RCC 7860 (cell line): ENCODE results near the gene RAI14.

ENCODE experiments used
- DNase-seq: peaks from one replicate; pipeline ENCODE4 v3.0.0-alpha.2; 2015; ENCODE audit warnings: low spot score
- FAIRE-seq: peaks from 2 replicates; lab custom pipeline; 2012; peaks lifted over from hg19 to GRCh38; lab: Jason Lieb, UNC

RAI14 gene

GRCh38 chr5:34844106-34844505 is 188.0 kb downstream of the RAI14 start:
- FAIRE-seq (no peak), DNase-seq (no peak)

- DNase-seq (no peak), FAIRE-seq (no peak)
These were observed 188.9 kb downstream of the RAI14 start for GRCh38 chr5:34844999-34845398.

- no peak for FAIRE-seq
- DNase-seq, result no peak
These were observed 190.9 kb downstream of the RAI14 start for GRCh38 chr5:34847056-34847455.

GRCh38 chr5:34847552-34847951 is 191.4 kb downstream of the RAI14 start:
- DNase-seq (no peak), FAIRE-seq (no peak)

- FAIRE-seq (no peak), DNase-seq (no peak)
These were observed 192.1 kb downstream of the RAI14 start for GRCh38 chr5:34848230-34848629.

- FAIRE-seq (peak; percentile 24), DNase-seq (no peak)
These were observed 193.1 kb downstream of the RAI14 start for GRCh38 chr5:34849253-34849652.

- DNase-seq, result peak; percentile 64
- peak; percentile 79 for FAIRE-seq
These were observed 198.5 kb downstream of the RAI14 start for GRCh38 chr5:34854459-34855174.

GRCh38 chr5:34857161-34857560 is 201.0 kb downstream of the RAI14 start:
- DNase-seq (no peak), FAIRE-seq (no peak)

GRCh38 chr5:34857894-34858293 is 201.8 kb downstream of the RAI14 start:
- FAIRE-seq, result no peak
- no peak for DNase-seq

GRCh38 chr5:34858790-34859189 is 202.7 kb downstream of the RAI14 start:
- FAIRE-seq (no peak), DNase-seq (no peak)

- DNase-seq, result no peak
- FAIRE-seq, result no peak
These were observed 203.1 kb downstream of the RAI14 start for GRCh38 chr5:34859253-34859652.

GRCh38 chr5:34863946-34864345 is 207.8 kb downstream of the RAI14 start:
- no peak for DNase-seq
- FAIRE-seq, result no peak

GRCh38 chr5:34865091-34865490 is 209.0 kb downstream of the RAI14 start:
- DNase-seq, result no peak
- FAIRE-seq, result no peak

GRCh38 chr5:34866989-34867471 is 210.9 kb downstream of the RAI14 start:
- DNase-seq, result no peak
- FAIRE-seq, result no peak

GRCh38 chr5:34867660-34868059 is 211.5 kb downstream of the RAI14 start:
- no peak for FAIRE-seq
- no peak for DNase-seq

- DNase-seq, result no peak
- no peak for FAIRE-seq
These were observed 212.7 kb downstream of the RAI14 start for GRCh38 chr5:34868791-34869190.

- FAIRE-seq, result no peak
- no peak for DNase-seq
These were observed 213.1 kb downstream of the RAI14 start for GRCh38 chr5:34869256-34869655.

GRCh38 chr5:34870382-34870781 is 214.3 kb downstream of the RAI14 start:
- FAIRE-seq (no peak), DNase-seq (no peak)

GRCh38 chr5:34876275-34876674 is 220.1 kb downstream of the RAI14 start:
- DNase-seq, result no peak
- FAIRE-seq, result no peak

GRCh38 chr5:34881246-34881645 is 225.1 kb downstream of the RAI14 start:
- FAIRE-seq (no peak), DNase-seq (no peak)
